A673 (cell line): ENCODE measurements around the gene HOXB8.

Source experiments
- EZH2 ChIP-seq: fragments of 200-600 bp; sonication (generic); IDR thresholded peaks from 2 replicates; pipeline ENCODE4 v1.6.1; 2017; ENCODE audit warnings: borderline replicate concordance, low read depth, mild to moderate bottlenecking, mixed read lengths, antibody characterized with exemption, low read length; ENCODE audit not compliant: poor library complexity, severe bottlenecking
- TF ChIP-seq, protein P1 (sequence below): fragments of 300-800, 200-600 bp; sonication (generic); conservative IDR thresholded peaks from 2 replicates; pipeline ENCODE4 v1.5.1; 2017; ENCODE audit warnings: low read depth, mild to moderate bottlenecking, antibody characterized with exemption, low read length, moderate library complexity, mixed read lengths

- no peak for TF ChIP-seq EZH2
- TF ChIP-seq, protein P1, sequence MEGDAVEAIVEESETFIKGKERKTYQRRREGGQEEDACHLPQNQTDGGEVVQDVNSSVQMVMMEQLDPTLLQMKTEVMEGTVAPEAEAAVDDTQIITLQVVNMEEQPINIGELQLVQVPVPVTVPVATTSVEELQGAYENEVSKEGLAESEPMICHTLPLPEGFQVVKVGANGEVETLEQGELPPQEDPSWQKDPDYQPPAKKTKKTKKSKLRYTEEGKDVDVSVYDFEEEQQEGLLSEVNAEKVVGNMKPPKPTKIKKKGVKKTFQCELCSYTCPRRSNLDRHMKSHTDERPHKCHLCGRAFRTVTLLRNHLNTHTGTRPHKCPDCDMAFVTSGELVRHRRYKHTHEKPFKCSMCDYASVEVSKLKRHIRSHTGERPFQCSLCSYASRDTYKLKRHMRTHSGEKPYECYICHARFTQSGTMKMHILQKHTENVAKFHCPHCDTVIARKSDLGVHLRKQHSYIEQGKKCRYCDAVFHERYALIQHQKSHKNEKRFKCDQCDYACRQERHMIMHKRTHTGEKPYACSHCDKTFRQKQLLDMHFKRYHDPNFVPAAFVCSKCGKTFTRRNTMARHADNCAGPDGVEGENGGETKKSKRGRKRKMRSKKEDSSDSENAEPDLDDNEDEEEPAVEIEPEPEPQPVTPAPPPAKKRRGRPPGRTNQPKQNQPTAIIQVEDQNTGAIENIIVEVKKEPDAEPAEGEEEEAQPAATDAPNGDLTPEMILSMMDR = no peak
Observed at GRCh38 chr17:48649741-48650140, 34.6 kb upstream of the HOXB8 start.
